ENCODE results near the gene TKT.

- TF ChIP-seq, protein P1, sequence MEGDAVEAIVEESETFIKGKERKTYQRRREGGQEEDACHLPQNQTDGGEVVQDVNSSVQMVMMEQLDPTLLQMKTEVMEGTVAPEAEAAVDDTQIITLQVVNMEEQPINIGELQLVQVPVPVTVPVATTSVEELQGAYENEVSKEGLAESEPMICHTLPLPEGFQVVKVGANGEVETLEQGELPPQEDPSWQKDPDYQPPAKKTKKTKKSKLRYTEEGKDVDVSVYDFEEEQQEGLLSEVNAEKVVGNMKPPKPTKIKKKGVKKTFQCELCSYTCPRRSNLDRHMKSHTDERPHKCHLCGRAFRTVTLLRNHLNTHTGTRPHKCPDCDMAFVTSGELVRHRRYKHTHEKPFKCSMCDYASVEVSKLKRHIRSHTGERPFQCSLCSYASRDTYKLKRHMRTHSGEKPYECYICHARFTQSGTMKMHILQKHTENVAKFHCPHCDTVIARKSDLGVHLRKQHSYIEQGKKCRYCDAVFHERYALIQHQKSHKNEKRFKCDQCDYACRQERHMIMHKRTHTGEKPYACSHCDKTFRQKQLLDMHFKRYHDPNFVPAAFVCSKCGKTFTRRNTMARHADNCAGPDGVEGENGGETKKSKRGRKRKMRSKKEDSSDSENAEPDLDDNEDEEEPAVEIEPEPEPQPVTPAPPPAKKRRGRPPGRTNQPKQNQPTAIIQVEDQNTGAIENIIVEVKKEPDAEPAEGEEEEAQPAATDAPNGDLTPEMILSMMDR (IDR thresholded peaks at IDR 0.05): no peak
- TF ChIP-seq POLR2A (IDR thresholded peaks at IDR 0.05; ENCODE audit: low read length) (no peak), KDM5A (IDR thresholded peaks at IDR 0.05) (no peak), SMC3 (IDR thresholded peaks at IDR 0.05) (no peak), ZC3H11A (IDR thresholded peaks at IDR 0.05) (no peak), MAFK (IDR thresholded peaks at IDR 0.05; ENCODE audit: partially characterized antibody) (no peak)
Observed at GRCh38 chr3:53189276-53189675, 66.5 kb downstream of the TKT start.

Measured in A549 (cell line).